WTC11 (cell line): Measurements from ENCODE around the gene LOXL4. TPM values are rescaled to one million over a fixed set of nuclear protein-coding genes. Genes with fewer than 3 reads are reported as not detected.

ENCODE experiments used
- ATAC-seq: fragments of 200-7000 bp; cut with Tn5 transposase; 2 replicates; pipeline ENCODE4 v1.10.0; 2021; ENCODE audit warnings: mild to moderate bottlenecking, moderate library complexity
- CTCF ChIA-PET: fragments of 300-600 bp; sonication (Branson Sonifier 250); formaldehyde crosslinking; loops from one replicate; lab custom pipeline; 2021; ENCODE audit warnings: antibody characterized with exemption; lab: Charles Lee
- POLR2A ChIA-PET: fragments of 350-600 bp; sonication (Branson Sonifier 250); formaldehyde crosslinking; loops from one replicate; lab custom pipeline; 2021; ENCODE audit warnings: antibody characterized with exemption; lab: Charles Lee
- DNase-seq: peaks from one replicate; pipeline ENCODE4 v3.0.0; 2021; ENCODE audit warnings: low spot score
- H3K27ac Mint-ChIP-seq: 2 replicates; pipeline ENCODE4 v1.8.0; 2021; ENCODE audit warnings: mixed read lengths
- H3K27me3 Mint-ChIP-seq: 2 replicates; pipeline ENCODE4 v1.8.0; 2021; ENCODE audit warnings: low read depth, mild to moderate bottlenecking, moderate library complexity, mixed read lengths
- H3K36me3 Mint-ChIP-seq: 2 replicates; pipeline ENCODE4 v1.8.0; 2021; ENCODE audit warnings: mixed read lengths
- H3K4me1 Mint-ChIP-seq: 2 replicates; pipeline ENCODE4 v1.8.0; 2022; ENCODE audit warnings: mixed read lengths
- H3K4me3 Mint-ChIP-seq: 2 replicates; pipeline ENCODE4 v1.8.0; 2021; ENCODE audit warnings: mild to moderate bottlenecking, moderate library complexity, mixed read lengths
- H3K9me3 Mint-ChIP-seq: 2 replicates; pipeline ENCODE4 v1.8.0; 2021; ENCODE audit warnings: mixed read lengths
- AR ChIP-seq: fragments of 250-450 bp; sonication (Bioruptor Pico); IDR thresholded peaks from 2 replicates; pipeline ENCODE4 v1.9.0; 2021; ENCODE audit warnings: mild to moderate bottlenecking
- ARID4B ChIP-seq: sonication (generic); formaldehyde crosslinking; IDR thresholded peaks from 2 replicates; pipeline ENCODE4 v1.8.0; 2023; ENCODE audit warnings: missing genetic modification reagents, mild to moderate bottlenecking, borderline replicate concordance
- CREM ChIP-seq: sonication (generic); formaldehyde crosslinking; IDR thresholded peaks from 2 replicates; pipeline ENCODE4 v1.8.1; 2022; ENCODE audit warnings: mild to moderate bottlenecking, missing genetic modification reagents, moderate library complexity
- NFYB ChIP-seq: sonication (generic); formaldehyde crosslinking; conservative IDR thresholded peaks from 2 replicates; pipeline ENCODE4 v1.8.0; 2022; ENCODE audit warnings: low read depth, missing genetic modification reagents
- PREB ChIP-seq: sonication (generic); formaldehyde crosslinking; IDR thresholded peaks from 2 replicates; pipeline ENCODE4 v1.8.1; 2022; ENCODE audit warnings: mild to moderate bottlenecking, missing genetic modification reagents, moderate library complexity, borderline replicate concordance
- TCF7 ChIP-seq: sonication (generic); formaldehyde crosslinking; IDR thresholded peaks from 2 replicates; pipeline ENCODE4 v1.8.0; 2022; ENCODE audit warnings: mild to moderate bottlenecking, low read depth, missing genetic modification reagents, moderate library complexity
- ZBTB21 ChIP-seq: sonication (generic); formaldehyde crosslinking; IDR thresholded peaks from 2 replicates; pipeline ENCODE4 v1.8.1; 2023; ENCODE audit warnings: mild to moderate bottlenecking, missing genetic modification reagents, borderline replicate concordance
- ZNF281 ChIP-seq: sonication (generic); formaldehyde crosslinking; IDR thresholded peaks from 2 replicates; pipeline ENCODE4 v1.8.0; 2023; ENCODE audit warnings: mild to moderate bottlenecking, missing genetic modification reagents
- ZNF396 ChIP-seq: fragments of 250-450 bp; sonication (Bioruptor Pico); IDR thresholded peaks from 2 replicates; pipeline ENCODE4 v1.8.0; 2021; ENCODE audit warnings: mild to moderate bottlenecking, moderate library complexity, borderline replicate concordance
- ZNF416 ChIP-seq: fragments of 250-450 bp; sonication (Bioruptor Pico); IDR thresholded peaks from 2 replicates; pipeline ENCODE4 v1.9.0; 2021; ENCODE audit warnings: mild to moderate bottlenecking, inconsistent platforms
- ZNF671 ChIP-seq: fragments of 250-450 bp; sonication (Bioruptor Pico); IDR thresholded peaks from 2 replicates; pipeline ENCODE4 v1.8.0; 2021; ENCODE audit warnings: mild to moderate bottlenecking
- total RNA-seq: library from RNA; stranded (reverse); gene quantifications from 3 replicates; pipeline ENCODE4 v1.2.3, GENCODE V29; 2021
- TF ChIP-seq, protein P1 (sequence below): fragments of 250-450 bp; sonication (Bioruptor Pico); IDR thresholded peaks from 2 replicates; pipeline ENCODE4 v1.9.0; 2021; ENCODE audit warnings: mild to moderate bottlenecking, borderline replicate concordance
- TF ChIP-seq, protein P2 (sequence below): fragments of 250-450 bp; sonication (Bioruptor Pico); conservative IDR thresholded peaks from 2 replicates; pipeline ENCODE4 v1.9.0; 2021; ENCODE audit warnings: mild to moderate bottlenecking

Gene LOXL4
- total RNA-seq, 1 experiment from 2014 or later: 0.35 TPM

DNA sequence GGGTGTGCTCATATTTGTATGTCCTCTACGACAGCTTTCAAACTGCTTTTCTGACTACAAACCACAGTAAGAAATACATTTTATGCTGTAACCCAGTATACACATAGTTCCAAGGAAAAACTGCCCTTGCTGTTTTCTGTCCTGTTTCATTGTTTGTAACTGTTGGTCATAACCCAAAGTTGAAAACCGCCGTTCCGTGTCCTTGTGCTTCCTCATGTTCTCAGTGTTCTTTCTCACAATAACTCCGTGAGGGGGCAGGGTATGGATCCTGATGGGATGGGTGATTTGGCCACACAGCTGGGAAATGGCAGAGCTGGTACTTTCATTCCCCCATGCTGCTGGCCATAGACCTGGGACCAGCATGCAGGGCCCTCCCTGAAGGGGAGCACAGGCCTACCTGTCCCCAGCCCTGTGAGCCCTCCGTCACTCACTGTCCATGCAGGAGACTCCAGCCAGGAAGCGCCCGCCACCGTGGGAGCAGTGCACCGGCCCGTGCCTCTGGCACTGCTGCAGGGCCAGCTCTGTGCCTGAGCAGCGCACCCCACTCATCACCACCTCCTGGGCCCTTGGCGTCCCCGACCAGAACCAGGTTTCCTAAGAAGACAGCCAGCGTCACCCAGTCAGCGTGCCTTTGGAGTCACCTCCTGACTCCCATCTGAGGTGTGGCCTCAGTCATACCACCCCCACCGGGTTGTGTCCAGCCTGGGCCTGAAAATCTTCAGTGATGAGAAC, 12.7 kb downstream of the LOXL4 start (continued):
- TF ChIP-seq, protein P1, sequence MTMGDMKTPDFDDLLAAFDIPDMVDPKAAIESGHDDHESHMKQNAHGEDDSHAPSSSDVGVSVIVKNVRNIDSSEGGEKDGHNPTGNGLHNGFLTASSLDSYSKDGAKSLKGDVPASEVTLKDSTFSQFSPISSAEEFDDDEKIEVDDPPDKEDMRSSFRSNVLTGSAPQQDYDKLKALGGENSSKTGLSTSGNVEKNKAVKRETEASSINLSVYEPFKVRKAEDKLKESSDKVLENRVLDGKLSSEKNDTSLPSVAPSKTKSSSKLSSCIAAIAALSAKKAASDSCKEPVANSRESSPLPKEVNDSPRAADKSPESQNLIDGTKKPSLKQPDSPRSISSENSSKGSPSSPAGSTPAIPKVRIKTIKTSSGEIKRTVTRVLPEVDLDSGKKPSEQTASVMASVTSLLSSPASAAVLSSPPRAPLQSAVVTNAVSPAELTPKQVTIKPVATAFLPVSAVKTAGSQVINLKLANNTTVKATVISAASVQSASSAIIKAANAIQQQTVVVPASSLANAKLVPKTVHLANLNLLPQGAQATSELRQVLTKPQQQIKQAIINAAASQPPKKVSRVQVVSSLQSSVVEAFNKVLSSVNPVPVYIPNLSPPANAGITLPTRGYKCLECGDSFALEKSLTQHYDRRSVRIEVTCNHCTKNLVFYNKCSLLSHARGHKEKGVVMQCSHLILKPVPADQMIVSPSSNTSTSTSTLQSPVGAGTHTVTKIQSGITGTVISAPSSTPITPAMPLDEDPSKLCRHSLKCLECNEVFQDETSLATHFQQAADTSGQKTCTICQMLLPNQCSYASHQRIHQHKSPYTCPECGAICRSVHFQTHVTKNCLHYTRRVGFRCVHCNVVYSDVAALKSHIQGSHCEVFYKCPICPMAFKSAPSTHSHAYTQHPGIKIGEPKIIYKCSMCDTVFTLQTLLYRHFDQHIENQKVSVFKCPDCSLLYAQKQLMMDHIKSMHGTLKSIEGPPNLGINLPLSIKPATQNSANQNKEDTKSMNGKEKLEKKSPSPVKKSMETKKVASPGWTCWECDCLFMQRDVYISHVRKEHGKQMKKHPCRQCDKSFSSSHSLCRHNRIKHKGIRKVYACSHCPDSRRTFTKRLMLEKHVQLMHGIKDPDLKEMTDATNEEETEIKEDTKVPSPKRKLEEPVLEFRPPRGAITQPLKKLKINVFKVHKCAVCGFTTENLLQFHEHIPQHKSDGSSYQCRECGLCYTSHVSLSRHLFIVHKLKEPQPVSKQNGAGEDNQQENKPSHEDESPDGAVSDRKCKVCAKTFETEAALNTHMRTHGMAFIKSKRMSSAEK (CRISPR knock-in tag): no peak
- no peak for TF ChIP-seq ZNF671 (CRISPR knock-in tag)
- no peak for TF ChIP-seq ZNF396
- TF ChIP-seq NFYB (CRISPR knock-in tag): no peak
- TF ChIP-seq ZNF416 (CRISPR knock-in tag): no peak
- TF ChIP-seq, protein P2, sequence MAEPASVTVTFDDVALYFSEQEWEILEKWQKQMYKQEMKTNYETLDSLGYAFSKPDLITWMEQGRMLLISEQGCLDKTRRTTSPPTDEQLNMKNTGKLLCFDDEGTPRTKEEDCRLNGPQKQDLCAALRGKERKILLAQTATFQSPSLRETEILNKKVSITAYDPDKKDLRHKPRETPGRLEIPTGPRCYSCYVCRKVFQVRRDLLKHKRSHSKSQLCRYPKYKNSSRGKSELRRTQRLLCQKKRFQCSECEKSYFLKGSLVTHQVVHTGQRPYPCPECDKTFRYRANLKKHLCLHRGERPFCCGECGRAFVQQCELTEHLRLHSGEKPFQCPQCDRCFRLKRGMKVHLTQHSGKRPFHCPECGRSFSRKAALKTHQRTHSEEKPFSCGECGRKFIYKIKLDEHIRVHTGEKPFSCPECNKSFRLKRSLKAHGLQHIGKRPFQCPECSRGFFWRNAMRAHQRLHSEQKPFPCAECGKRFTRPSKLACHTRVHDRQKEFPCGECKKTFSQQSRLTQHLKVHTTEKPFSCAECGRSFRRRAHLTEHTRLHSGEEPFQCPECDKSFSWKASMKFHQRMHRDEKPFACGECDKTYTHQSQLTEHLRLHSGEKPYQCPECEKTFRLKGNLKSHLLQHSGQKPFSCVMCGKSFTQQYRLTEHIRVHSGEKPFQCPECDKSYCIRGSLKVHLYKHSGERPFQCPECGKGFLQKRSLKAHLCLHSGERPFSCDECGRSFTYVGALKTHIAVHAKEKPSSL (CRISPR knock-in tag): no peak
- no peak for TF ChIP-seq CREM (CRISPR knock-in tag)
- no peak for TF ChIP-seq ZBTB21 (CRISPR knock-in tag)
- TF ChIP-seq PREB: no peak
- TF ChIP-seq AR: no peak

DNA sequence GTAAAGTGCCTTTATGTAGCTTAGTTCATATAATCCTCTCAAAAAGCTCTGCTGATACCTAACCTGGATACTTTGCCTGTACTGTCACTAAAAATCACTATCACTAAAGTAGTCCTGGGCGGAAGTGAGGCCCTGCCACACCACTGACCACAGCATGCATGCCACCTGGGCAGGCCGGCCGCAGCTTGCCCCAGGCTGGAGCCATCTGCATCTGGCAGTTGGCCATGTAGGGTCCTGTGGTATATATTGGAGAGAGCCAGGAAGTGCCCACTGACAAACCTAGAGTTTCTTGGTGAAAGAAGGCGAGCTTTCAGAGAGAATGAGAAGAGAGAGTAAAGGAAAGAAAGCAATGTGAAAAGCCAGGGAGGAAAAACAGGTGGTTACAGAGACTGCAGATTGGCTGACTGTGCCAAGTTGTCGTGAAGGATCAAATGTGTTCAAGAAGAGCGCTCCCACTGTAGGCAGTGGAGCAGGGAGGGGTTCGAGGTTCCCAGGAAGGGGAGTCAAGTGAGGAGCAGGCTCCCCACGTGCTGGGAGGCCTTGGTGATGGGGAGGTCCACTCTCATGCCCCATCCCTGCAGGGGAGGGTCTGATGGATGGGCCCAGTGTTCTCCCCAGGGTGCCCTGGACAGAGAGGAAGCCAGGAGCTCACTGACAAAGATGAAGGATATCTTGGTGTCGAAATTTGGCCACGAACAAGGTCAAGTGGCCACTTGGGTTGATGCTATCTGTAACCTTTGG, 13.6 kb downstream of the LOXL4 start:
- no peak overlapping the region; the same call in 1 of the 2 replicates for H3K27ac Mint-ChIP-seq
- ATAC-seq: no peak
- CTCF ChIA-PET: interaction anchor here (2.0 kb wide), 1 partner anchor 55 kb away, joined by 11 read pairs; no protein-coding TSS in a partner anchor
- TF ChIP-seq TCF7 (CRISPR knock-in tag) (no peak), ARID4B (no peak), ZNF281 (no peak)

More for the DNA sequence above, 13.6 kb downstream of the LOXL4 start:
- Mint-ChIP-seq H3K36me3 (no peaks in the 10 kb centered on the region), H3K9me3 (no peaks in the 10 kb centered on the region), H3K4me3 (no peak overlapping the region; the same call in 1 of the 2 replicates), H3K27me3 (no peaks in the 10 kb centered on the region), H3K4me1 (peaks cover 8% of the 10 kb centered on the region)
- POLR2A ChIA-PET: no interaction called here
- DNase-seq: no peak
